ENCODE measurements around the gene HOMEZ. TPM values are rescaled to one million over a fixed set of nuclear protein-coding genes. Genes with fewer than 3 reads are reported as not detected.

The HOMEZ gene
- total RNA-seq (100 to 1,000 TPM in 1 of 5 donors, 10 to 100 TPM in 1, 1 to 10 TPM in 3; 5.1 to 103 (median 8.3) TPM), polyA plus RNA-seq (1 to 10 TPM; 5.8 to 9.6 (median 7.0) TPM)
- long read RNA-seq, donor 1, full-length matches to known transcripts, result 5 of 5 reads
- long read RNA-seq, donor 1, partial matches to known transcripts, result 0 of 5 reads
- long read RNA-seq, donor 1, other reads (novel, unspliced or antisense), result 0 of 5 reads
- long read RNA-seq, donor 2, full-length matches to known transcripts, result 3 of 3 reads
- long read RNA-seq, donor 2, partial matches to known transcripts, result 0 of 3 reads
- long read RNA-seq, donor 2, other reads (novel, unspliced or antisense), result 0 of 3 reads
- long read RNA-seq, donor 3, full-length matches to known transcripts, result 2 of 2 reads
- long read RNA-seq, donor 3, partial matches to known transcripts, result 0 of 2 reads
- long read RNA-seq, donor 3, other reads (novel, unspliced or antisense), result 0 of 2 reads
- long read RNA-seq, donor 4, full-length matches to known transcripts, result 1 of 1 reads
- long read RNA-seq, donor 4, partial matches to known transcripts, result 0 of 1 reads
- long read RNA-seq, donor 4, other reads (novel, unspliced or antisense), result 0 of 1 reads
- long read RNA-seq, donor 5, full-length matches to known transcripts, result 7 of 7 reads
- long read RNA-seq, donor 5, partial matches to known transcripts, result 0 of 7 reads
- long read RNA-seq, donor 5, other reads (novel, unspliced or antisense), result 0 of 7 reads
- long read RNA-seq, donor 6, full-length matches to known transcripts, result 9 of 9 reads
- long read RNA-seq, donor 6, partial matches to known transcripts, result 0 of 9 reads
- long read RNA-seq, donor 6, other reads (novel, unspliced or antisense), result 0 of 9 reads
- long read RNA-seq, donor 7, full-length matches to known transcripts, result 1 of 1 reads
- long read RNA-seq, donor 7, partial matches to known transcripts, result 0 of 1 reads
- long read RNA-seq, donor 7, other reads (novel, unspliced or antisense), result 0 of 1 reads
- long read RNA-seq, donor 8, full-length matches to known transcripts, result 10 of 10 reads
- long read RNA-seq, donor 8, partial matches to known transcripts, result 0 of 10 reads
- long read RNA-seq, donor 8, other reads (novel, unspliced or antisense), result 0 of 10 reads
- long read RNA-seq, donor 9, full-length matches to known transcripts, result 5 of 5 reads
- long read RNA-seq, donor 9, partial matches to known transcripts, result 0 of 5 reads
- long read RNA-seq, donor 9, other reads (novel, unspliced or antisense), result 0 of 5 reads
- long read RNA-seq, donor 10, full-length matches to known transcripts, result 2 of 9 reads
- long read RNA-seq, donor 10, partial matches to known transcripts, result 7 of 9 reads
- long read RNA-seq, donor 10, other reads (novel, unspliced or antisense), result 0 of 9 reads

- H3K27me3 ChIP-seq, result no peaks in the 10 kb centered on the region
- no peaks in the 10 kb centered on the region for H3K9me3 ChIP-seq
- TF ChIP-seq CTCF (IDR thresholded peaks at IDR 0.05) (peak in 4 of 7 experiments; percentile 10 to 32 (median 19)), POLR2AphosphoS5 (IDR thresholded peaks at IDR 0.05) (peak; percentile 32 to 83 (median 68)), EP300 (IDR thresholded peaks at IDR 0.05) (no peak), POLR2A (IDR thresholded peaks at IDR 0.05) (peak in 2 of 4 donors; percentile 11 to 72)
- 1 to 2% (median 1%) methylated on average over 28 to 53 of the region's 53 CpGs for WGBS, 5 donors
- DNase-seq, result peak; percentile 99 to 100
- peaks cover 0 to 6% (median 0%) of the 10 kb centered on the region in 4 donors for H3K36me3 ChIP-seq
- H3K27ac ChIP-seq, result peak within 1 kb of the TSS; percentile 87 to 97 (median 96)
- H3K4me1 ChIP-seq, result peaks cover 11 to 35% (median 29%) of the 10 kb centered on the region in 4 donors
- peak within 1 kb of the TSS; percentile 64 to 92 (median 74) for H3K4me3 ChIP-seq
- intact Hi-C loops (cut with DNase I; ENCODE audit: low total_unique reads), result no loop called here
These were observed at the start of gene HOMEZ for GRCh38 chr14:23286020-23286901. TSS of gene HOMEZ (minus strand) at chr14:23286132. CDS start at chr14:23285952, 180 bp downstream.

GRCh38 chr14:23335623-23336022 is 49.7 kb upstream of the HOMEZ start:
- Histone ChIP-seq H3K27ac (no peak overlapping the region), H3K9me3 (peaks cover 0 to 4% (median 0%) of the 10 kb centered on the region in 4 donors), H3K27me3 (no peaks in the 10 kb centered on the region), H3K4me3 (no peak overlapping the region), H3K4me1 (no peaks in the 10 kb centered on the region), H3K36me3 (no peaks in the 10 kb centered on the region)
- no peak for DNase-seq
- TF ChIP-seq POLR2AphosphoS5 (IDR thresholded peaks at IDR 0.05) (no peak), EP300 (IDR thresholded peaks at IDR 0.05) (no peak), POLR2A (IDR thresholded peaks at IDR 0.05) (no peak), CTCF (IDR thresholded peaks at IDR 0.05) (no peak)
- 77 to 86% (median 83%) methylated on average over 5 of the region's 5 CpGs for WGBS, 5 donors
- intact Hi-C loops (cut with DNase I; ENCODE audit: low total_unique reads), result no loop called here

- TF ChIP-seq CTCF (IDR thresholded peaks at IDR 0.05), result peak in 5 of 7 experiments; percentile 77 to 91 (median 82)
- peak in 1 of 3 donors; percentile 80 for TF ChIP-seq POLR2AphosphoS5 (IDR thresholded peaks at IDR 0.05)
- TF ChIP-seq EP300 (IDR thresholded peaks at IDR 0.05), result no peak
- no peak for TF ChIP-seq POLR2A (IDR thresholded peaks at IDR 0.05)
- H3K4me3 ChIP-seq, result no peak overlapping the region
- peaks cover 24 to 37% (median 32%) of the 10 kb centered on the region in 4 donors for H3K36me3 ChIP-seq
- no peaks in the 10 kb centered on the region for H3K27me3 ChIP-seq
- 28 to 39% (median 36%) methylated on average over 4 of the region's 4 CpGs for WGBS, 5 donors
- peak overlapping the region in 2 of 5 donors; percentile 16 to 54 for H3K27ac ChIP-seq
- H3K4me1 ChIP-seq, result peaks cover 2 to 27% (median 15%) of the 10 kb centered on the region in 4 donors
- no peaks in the 10 kb centered on the region for H3K9me3 ChIP-seq
- intact Hi-C loops (cut with DNase I; ENCODE audit: low total_unique reads), result loop anchor here (10.0 kb wide), 2 partner anchors 137 to 237 kb away; partner anchors contain the start of genes AP1G2 and NGDN
- DNase-seq, result peak; percentile 79 to 91
These were observed 42.2 kb upstream of the HOMEZ start for GRCh38 chr14:23327947-23328744.
